A549 (cell line): ENCODE measurements around the gene ELMO3.

Source experiments
- BHLHE40 ChIP-seq: IDR thresholded peaks from 2 replicates; pipeline ENCODE4 v1.6.1; 2012; ENCODE audit warnings: low read depth, low read length, inconsistent platforms
- CTCF ChIP-seq: fragments of >200 bp; sonication (Bioruptor Twin); formaldehyde crosslinking; IDR thresholded peaks from 3 replicates; pipeline ENCODE4 v1.5.1; 2016
- HOXB13 ChIP-seq: fragments of 250-450 bp; sonication (Bioruptor Pico); IDR thresholded peaks from 2 replicates; pipeline ENCODE4 v1.5.0; 2020; ENCODE audit warnings: low read depth, mild to moderate bottlenecking, moderate library complexity
- JUNB ChIP-seq: fragments of >200 bp; sonication (Bioruptor Twin); formaldehyde crosslinking; IDR thresholded peaks from 2 replicates; pipeline ENCODE4 v1.6.1; 2016
- MAX ChIP-seq: IDR thresholded peaks from 2 replicates; pipeline ENCODE4 v1.6.1; 2012
- PHF8 ChIP-seq: fragments of 200-600 bp; sonication (generic); IDR thresholded peaks from 2 replicates; pipeline ENCODE4 v1.6.1; 2016; ENCODE audit warnings: low read depth, mild to moderate bottlenecking, antibody characterized with exemption, moderate library complexity, borderline replicate concordance
- RAD21 ChIP-seq, 2 experiments: fragments of >200 bp in 1 of 2; sonication (Bioruptor Twin) in 1 of 2; formaldehyde crosslinking in 1 of 2; IDR thresholded peaks in 1 of 2; conservative IDR thresholded peaks in 1 of 2; 2 replicates in 1 of 2; 3 replicates in 1 of 2; pipeline ENCODE4 v1.6.1; 2012 to 2018; ENCODE audit warnings: inconsistent platforms in 1 of 2
- RNF2 ChIP-seq: fragments of 200-600 bp; sonication (generic); IDR thresholded peaks from 2 replicates; pipeline ENCODE4 v1.6.1; 2016; ENCODE audit warnings: low read depth, mild to moderate bottlenecking, antibody characterized with exemption, moderate library complexity, borderline replicate concordance
- SMC3 ChIP-seq: fragments of >200 bp; sonication (Bioruptor Twin); formaldehyde crosslinking; IDR thresholded peaks from 3 replicates; pipeline ENCODE4 v1.6.1; 2018; ENCODE audit warnings: inconsistent platforms
- USF2 ChIP-seq: fragments of 450-650 bp; IDR thresholded peaks from 2 replicates; pipeline ENCODE4 v1.6.1; 2014; ENCODE audit warnings: antibody characterized with exemption
- TF ChIP-seq, protein P1 (sequence below): fragments of 200-600 bp; sonication (generic); IDR thresholded peaks from 2 replicates; pipeline ENCODE4 v1.6.1; 2016; ENCODE audit warnings: antibody characterized with exemption, mild to moderate bottlenecking, moderate library complexity

DNA sequence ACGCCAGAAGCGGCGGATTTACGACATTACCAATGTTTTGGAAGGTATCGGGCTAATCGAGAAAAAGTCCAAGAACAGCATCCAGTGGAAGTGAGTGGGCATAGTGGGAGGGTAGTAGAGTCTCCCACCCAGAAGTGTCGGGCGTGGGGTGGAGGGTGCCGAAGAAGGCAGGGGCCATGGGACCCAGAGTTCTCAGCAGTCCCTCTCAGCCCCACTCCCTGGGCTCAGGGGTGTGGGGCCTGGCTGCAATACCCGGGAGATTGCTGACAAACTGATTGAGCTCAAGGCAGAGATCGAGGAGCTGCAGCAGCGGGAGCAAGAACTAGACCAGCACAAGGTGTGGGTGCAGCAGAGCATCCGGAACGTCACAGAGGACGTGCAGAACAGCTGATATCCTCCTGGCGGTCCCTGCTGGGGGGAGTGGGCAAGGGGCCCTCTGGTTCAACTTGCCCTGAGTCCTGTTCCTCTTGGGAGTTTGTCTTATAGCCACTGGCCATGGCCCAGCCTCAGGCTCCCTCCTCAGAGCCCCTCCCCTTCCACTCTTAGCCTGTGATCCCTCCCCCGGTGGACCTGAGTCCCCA lies 6.1 kb upstream of the ELMO3 start:
- TF ChIP-seq CTCF (no peak), RNF2 (no peak), BHLHE40 (no peak), MAX (no peak), JUNB (no peak), RAD21 (conservative IDR thresholded peaks at IDR 0.05 in 1 of 2, IDR thresholded peaks at IDR 0.05 in 1 of 2) (no peak), HOXB13 (CRISPR knock-in tag) (no peak), PHF8 (no peak), SMC3 (no peak), USF2 (no peak)
- TF ChIP-seq, protein P1, sequence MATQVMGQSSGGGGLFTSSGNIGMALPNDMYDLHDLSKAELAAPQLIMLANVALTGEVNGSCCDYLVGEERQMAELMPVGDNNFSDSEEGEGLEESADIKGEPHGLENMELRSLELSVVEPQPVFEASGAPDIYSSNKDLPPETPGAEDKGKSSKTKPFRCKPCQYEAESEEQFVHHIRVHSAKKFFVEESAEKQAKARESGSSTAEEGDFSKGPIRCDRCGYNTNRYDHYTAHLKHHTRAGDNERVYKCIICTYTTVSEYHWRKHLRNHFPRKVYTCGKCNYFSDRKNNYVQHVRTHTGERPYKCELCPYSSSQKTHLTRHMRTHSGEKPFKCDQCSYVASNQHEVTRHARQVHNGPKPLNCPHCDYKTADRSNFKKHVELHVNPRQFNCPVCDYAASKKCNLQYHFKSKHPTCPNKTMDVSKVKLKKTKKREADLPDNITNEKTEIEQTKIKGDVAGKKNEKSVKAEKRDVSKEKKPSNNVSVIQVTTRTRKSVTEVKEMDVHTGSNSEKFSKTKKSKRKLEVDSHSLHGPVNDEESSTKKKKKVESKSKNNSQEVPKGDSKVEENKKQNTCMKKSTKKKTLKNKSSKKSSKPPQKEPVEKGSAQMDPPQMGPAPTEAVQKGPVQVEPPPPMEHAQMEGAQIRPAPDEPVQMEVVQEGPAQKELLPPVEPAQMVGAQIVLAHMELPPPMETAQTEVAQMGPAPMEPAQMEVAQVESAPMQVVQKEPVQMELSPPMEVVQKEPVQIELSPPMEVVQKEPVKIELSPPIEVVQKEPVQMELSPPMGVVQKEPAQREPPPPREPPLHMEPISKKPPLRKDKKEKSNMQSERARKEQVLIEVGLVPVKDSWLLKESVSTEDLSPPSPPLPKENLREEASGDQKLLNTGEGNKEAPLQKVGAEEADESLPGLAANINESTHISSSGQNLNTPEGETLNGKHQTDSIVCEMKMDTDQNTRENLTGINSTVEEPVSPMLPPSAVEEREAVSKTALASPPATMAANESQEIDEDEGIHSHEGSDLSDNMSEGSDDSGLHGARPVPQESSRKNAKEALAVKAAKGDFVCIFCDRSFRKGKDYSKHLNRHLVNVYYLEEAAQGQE: no peak
